Measurements from ENCODE around the gene NTRK3.

NTRK3 gene

GRCh38 chr15:88256279-88257230, at the start of gene NTRK3:
Gene NTRK3 (minus strand): TSS chr15:88256739. CDS start chr15:88256153, 586 bp downstream.
- DNase-seq (ENCODE audit: low read depth in 2 of 3, low spot score in 1 of 3) = no peak

- DNase-seq (ENCODE audit: low read depth in 2 of 3, low spot score in 1 of 3) = no peak
These were observed 46.9 kb upstream of the NTRK3 start for GRCh38 chr15:88303395-88303794.

GRCh38 chr15:88302373-88302772, 45.8 kb upstream of the NTRK3 start:
- no peak for DNase-seq (ENCODE audit: low read depth in 2 of 3, low spot score in 1 of 3)

- no peak for DNase-seq (ENCODE audit: low read depth in 2 of 3, low spot score in 1 of 3)
These were observed 44.8 kb upstream of the NTRK3 start for GRCh38 chr15:88301311-88301710.

GRCh38 chr15:88300861-88301260, 44.3 kb upstream of the NTRK3 start:
- DNase-seq (ENCODE audit: low read depth in 2 of 3, low spot score in 1 of 3) = no peak

- DNase-seq (ENCODE audit: low read depth in 2 of 3, low spot score in 1 of 3) = no peak
These were observed 43.5 kb upstream of the NTRK3 start for GRCh38 chr15:88300089-88300488.

- no peak for DNase-seq (ENCODE audit: low read depth in 2 of 3, low spot score in 1 of 3)
These were observed 43.0 kb upstream of the NTRK3 start for GRCh38 chr15:88299497-88299896.

GRCh38 chr15:88288661-88289060, 32.1 kb upstream of the NTRK3 start:
- DNase-seq (ENCODE audit: low read depth in 2 of 3, low spot score in 1 of 3) = no peak

GRCh38 chr15:88288206-88288605, 31.7 kb upstream of the NTRK3 start:
- no peak for DNase-seq (ENCODE audit: low read depth in 2 of 3, low spot score in 1 of 3)

GRCh38 chr15:88284318-88284998, 27.9 kb upstream of the NTRK3 start:
- no peak for DNase-seq (ENCODE audit: low read depth in 2 of 3, low spot score in 1 of 3)

- no peak for DNase-seq (ENCODE audit: low read depth in 2 of 3, low spot score in 1 of 3)
These were observed 26.1 kb upstream of the NTRK3 start for GRCh38 chr15:88282614-88283013.

- DNase-seq (ENCODE audit: low read depth in 2 of 3, low spot score in 1 of 3) = no peak
These were observed 20.4 kb upstream of the NTRK3 start for GRCh38 chr15:88276821-88277410.

- DNase-seq (ENCODE audit: low read depth in 2 of 3, low spot score in 1 of 3) = no peak
These were observed 19.3 kb upstream of the NTRK3 start for GRCh38 chr15:88275804-88276203.

GRCh38 chr15:88274553-88275460, 18.3 kb upstream of the NTRK3 start:
- peak; percentile 46 to 64 (median 47) for DNase-seq (ENCODE audit: low read depth in 2 of 3, low spot score in 1 of 3)

- DNase-seq (ENCODE audit: low read depth in 2 of 3, low spot score in 1 of 3) = no peak
These were observed 15.9 kb upstream of the NTRK3 start for GRCh38 chr15:88272421-88272820.

GRCh38 chr15:88269356-88270062, 13.0 kb upstream of the NTRK3 start:
- DNase-seq (ENCODE audit: low read depth in 2 of 3, low spot score in 1 of 3) = no peak

- no peak for DNase-seq (ENCODE audit: low read depth in 2 of 3, low spot score in 1 of 3)
These were observed 11.2 kb upstream of the NTRK3 start for GRCh38 chr15:88267720-88268119.

- DNase-seq (ENCODE audit: low read depth in 2 of 3, low spot score in 1 of 3) = no peak
These were observed 9.6 kb upstream of the NTRK3 start for GRCh38 chr15:88266170-88266569.

- DNase-seq (ENCODE audit: low read depth in 2 of 3, low spot score in 1 of 3) = no peak
These were observed 8.1 kb upstream of the NTRK3 start for GRCh38 chr15:88264622-88265021.

GRCh38 chr15:88262064-88262463, 5.5 kb upstream of the NTRK3 start:
- no peak for DNase-seq (ENCODE audit: low read depth in 2 of 3, low spot score in 1 of 3)

Measured in stimulated activated CD4-positive, alpha-beta T cell treated with anti-CD3 and anti-CD28 coated beads, Interleukin-12 subunit alpha, Interleukin-12 subunit beta, amount 100 ng/mL, for 48 hours (primary cell).